HCT116 (cell line): ENCODE measurements around the gene GLOD4.

ENCODE experiments used
- CTCF ChIP-seq, 3 experiments: fragments of 200-600 bp in 1 of 3; sonication (generic) in 1 of 3; IDR thresholded peaks in 2 of 3; conservative IDR thresholded peaks in 1 of 3; 2 replicates each; pipeline ENCODE4 v1.5.1; 2012 to 2017; ENCODE audit warnings: low read depth in 2 of 3, low read length in 2 of 3, antibody characterized with exemption in 1 of 3, borderline replicate concordance in 1 of 3, control low read depth in 1 of 3, mild to moderate bottlenecking in 1 of 3, mixed read lengths in 1 of 3, mixed run types in 1 of 3, moderate library complexity in 1 of 3; ENCODE audit not compliant: insufficient read depth in 1 of 3
- EZH2 ChIP-seq: fragments of 200-600 bp; sonication (generic); IDR thresholded peaks from 2 replicates; pipeline ENCODE4 v1.6.1; 2017; ENCODE audit warnings: antibody characterized with exemption, mixed run types
- JUND ChIP-seq: IDR thresholded peaks from 2 replicates; pipeline ENCODE4 v1.6.1; 2012
- POLR2A ChIP-seq: IDR thresholded peaks from 2 replicates; pipeline ENCODE4 v1.7.0; 2011; ENCODE audit warnings: borderline replicate concordance; ENCODE audit not compliant: insufficient read depth, insufficient read length; ENCODE audit errors: extremely low read depth
- POLR2AphosphoS5 ChIP-seq: IDR thresholded peaks from 2 replicates; pipeline ENCODE4 v1.6.1; 2011; ENCODE audit warnings: mild to moderate bottlenecking, low read depth, low read length, moderate library complexity
- SP1 ChIP-seq: IDR thresholded peaks from 2 replicates; pipeline ENCODE4 v1.6.1; 2012; ENCODE audit warnings: low read depth
- YY1 ChIP-seq: IDR thresholded peaks from 2 replicates; pipeline ENCODE4 v1.6.1; 2011; ENCODE audit warnings: low read length, low read depth, moderate library complexity, mild to moderate bottlenecking; ENCODE audit not compliant: insufficient replicate concordance; ENCODE audit errors: extremely low read depth
- ZNF274 ChIP-seq: fragments of 200-500 bp; sonication (Bioruptor generic); IDR thresholded peaks from 2 replicates; pipeline ENCODE4 v1.6.1; 2014; ENCODE audit warnings: mild to moderate bottlenecking, low read depth, low read length, inconsistent platforms
- TF ChIP-seq, protein P1 (sequence below): IDR thresholded peaks from 2 replicates; pipeline ENCODE4 v1.6.1; 2012; ENCODE audit warnings: low read depth

DNA sequence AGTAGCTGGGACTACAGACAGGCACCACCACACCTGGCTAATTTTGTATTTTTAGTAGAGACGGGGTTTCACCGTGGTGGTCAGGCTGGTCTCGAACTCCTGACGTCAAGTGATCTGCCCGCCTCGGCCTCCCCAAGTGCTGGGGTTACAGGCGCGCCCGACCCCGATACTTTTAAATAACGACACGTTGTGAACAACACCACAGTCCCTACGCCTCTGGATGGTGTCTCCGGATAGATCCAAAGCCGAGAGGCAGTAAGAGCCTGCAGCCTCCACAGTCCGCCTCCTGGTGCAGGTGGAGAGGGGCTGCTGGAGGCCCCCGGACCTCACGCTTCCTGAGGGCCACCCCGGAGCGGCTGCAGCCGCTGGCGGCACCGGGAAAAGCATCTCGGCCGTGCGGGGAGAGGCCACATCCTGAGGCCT, 50.4 kb downstream of the GLOD4 start:
- TF ChIP-seq POLR2A (no peak), POLR2AphosphoS5 (no peak), ZNF274 (no peak), CTCF (IDR thresholded peaks at IDR 0.05 in 2 of 3, conservative IDR thresholded peaks at IDR 0.05 in 1 of 3; ENCODE audit: borderline replicate concordance in 1 of 3, insufficient read depth in 1 of 3, low read depth in 2 of 3, low read length in 2 of 3) (no peak), EZH2 (no peak), SP1 (no peak), YY1 (no peak), JUND (no peak)
- TF ChIP-seq, protein P1, sequence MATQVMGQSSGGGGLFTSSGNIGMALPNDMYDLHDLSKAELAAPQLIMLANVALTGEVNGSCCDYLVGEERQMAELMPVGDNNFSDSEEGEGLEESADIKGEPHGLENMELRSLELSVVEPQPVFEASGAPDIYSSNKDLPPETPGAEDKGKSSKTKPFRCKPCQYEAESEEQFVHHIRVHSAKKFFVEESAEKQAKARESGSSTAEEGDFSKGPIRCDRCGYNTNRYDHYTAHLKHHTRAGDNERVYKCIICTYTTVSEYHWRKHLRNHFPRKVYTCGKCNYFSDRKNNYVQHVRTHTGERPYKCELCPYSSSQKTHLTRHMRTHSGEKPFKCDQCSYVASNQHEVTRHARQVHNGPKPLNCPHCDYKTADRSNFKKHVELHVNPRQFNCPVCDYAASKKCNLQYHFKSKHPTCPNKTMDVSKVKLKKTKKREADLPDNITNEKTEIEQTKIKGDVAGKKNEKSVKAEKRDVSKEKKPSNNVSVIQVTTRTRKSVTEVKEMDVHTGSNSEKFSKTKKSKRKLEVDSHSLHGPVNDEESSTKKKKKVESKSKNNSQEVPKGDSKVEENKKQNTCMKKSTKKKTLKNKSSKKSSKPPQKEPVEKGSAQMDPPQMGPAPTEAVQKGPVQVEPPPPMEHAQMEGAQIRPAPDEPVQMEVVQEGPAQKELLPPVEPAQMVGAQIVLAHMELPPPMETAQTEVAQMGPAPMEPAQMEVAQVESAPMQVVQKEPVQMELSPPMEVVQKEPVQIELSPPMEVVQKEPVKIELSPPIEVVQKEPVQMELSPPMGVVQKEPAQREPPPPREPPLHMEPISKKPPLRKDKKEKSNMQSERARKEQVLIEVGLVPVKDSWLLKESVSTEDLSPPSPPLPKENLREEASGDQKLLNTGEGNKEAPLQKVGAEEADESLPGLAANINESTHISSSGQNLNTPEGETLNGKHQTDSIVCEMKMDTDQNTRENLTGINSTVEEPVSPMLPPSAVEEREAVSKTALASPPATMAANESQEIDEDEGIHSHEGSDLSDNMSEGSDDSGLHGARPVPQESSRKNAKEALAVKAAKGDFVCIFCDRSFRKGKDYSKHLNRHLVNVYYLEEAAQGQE: no peak
